ENCODE data around the gene PPP6R2. TPM values are rescaled to one million over a fixed set of nuclear protein-coding genes. Genes with fewer than 3 reads are reported as not detected.

Gene PPP6R2
- total RNA-seq, 1 donor from 2014 or later, result 87.9 TPM

- Mint-ChIP-seq H3K27ac (no peak overlapping the region), H3K36me3 (ENCODE audit: insufficient read depth) (peaks cover 27% of the 10 kb centered on the region), H3K4me3 (ENCODE audit: low read depth) (no peak overlapping the region), H3K9me3 (ENCODE audit: low read depth) (no peaks in the 10 kb centered on the region), H3K27me3 (no peaks in the 10 kb centered on the region), H3K4me1 (ENCODE audit: low read depth) (no peaks in the 10 kb centered on the region)
- no peak for DNase-seq (ENCODE audit: low spot score, unreplicated experiment)
- TF ChIP-seq, protein P1, sequence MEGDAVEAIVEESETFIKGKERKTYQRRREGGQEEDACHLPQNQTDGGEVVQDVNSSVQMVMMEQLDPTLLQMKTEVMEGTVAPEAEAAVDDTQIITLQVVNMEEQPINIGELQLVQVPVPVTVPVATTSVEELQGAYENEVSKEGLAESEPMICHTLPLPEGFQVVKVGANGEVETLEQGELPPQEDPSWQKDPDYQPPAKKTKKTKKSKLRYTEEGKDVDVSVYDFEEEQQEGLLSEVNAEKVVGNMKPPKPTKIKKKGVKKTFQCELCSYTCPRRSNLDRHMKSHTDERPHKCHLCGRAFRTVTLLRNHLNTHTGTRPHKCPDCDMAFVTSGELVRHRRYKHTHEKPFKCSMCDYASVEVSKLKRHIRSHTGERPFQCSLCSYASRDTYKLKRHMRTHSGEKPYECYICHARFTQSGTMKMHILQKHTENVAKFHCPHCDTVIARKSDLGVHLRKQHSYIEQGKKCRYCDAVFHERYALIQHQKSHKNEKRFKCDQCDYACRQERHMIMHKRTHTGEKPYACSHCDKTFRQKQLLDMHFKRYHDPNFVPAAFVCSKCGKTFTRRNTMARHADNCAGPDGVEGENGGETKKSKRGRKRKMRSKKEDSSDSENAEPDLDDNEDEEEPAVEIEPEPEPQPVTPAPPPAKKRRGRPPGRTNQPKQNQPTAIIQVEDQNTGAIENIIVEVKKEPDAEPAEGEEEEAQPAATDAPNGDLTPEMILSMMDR (IDR thresholded peaks at IDR 0.05; ENCODE audit: unreplicated experiment), result no peak
Measured at GRCh38 chr22:50420581-50420980, 77.5 kb downstream of the PPP6R2 start.

DNA sequence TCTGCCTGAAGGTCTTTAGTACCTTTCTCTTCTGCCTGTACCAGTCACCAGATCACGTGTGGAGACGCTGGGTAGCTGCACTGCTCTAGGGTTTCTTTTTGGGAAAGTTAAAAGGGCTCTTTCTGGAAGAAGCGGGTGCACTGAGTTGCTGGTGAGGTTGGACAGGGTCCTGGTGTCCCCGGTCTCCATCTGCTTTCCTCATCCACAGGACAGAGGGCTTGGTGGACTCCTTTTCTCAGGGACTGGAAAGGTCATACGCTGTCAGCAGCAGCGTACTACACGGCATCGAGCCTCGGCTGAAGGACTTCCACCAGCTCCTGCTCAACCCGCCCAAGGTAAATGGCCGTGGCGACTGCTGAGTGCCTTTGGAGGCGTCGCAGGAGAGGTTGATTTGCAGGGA, 78.9 kb downstream of the PPP6R2 start:
- TF ChIP-seq, protein P1 (IDR thresholded peaks at IDR 0.05; ENCODE audit: unreplicated experiment), result no peak
- DNase-seq (ENCODE audit: low spot score, unreplicated experiment), result no peak
- Mint-ChIP-seq H3K27me3 (no peaks in the 10 kb centered on the region), H3K4me3 (ENCODE audit: low read depth) (no peak overlapping the region), H3K4me1 (ENCODE audit: low read depth) (no peaks in the 10 kb centered on the region), H3K9me3 (ENCODE audit: low read depth) (no peaks in the 10 kb centered on the region), H3K27ac (no peak overlapping the region), H3K36me3 (ENCODE audit: insufficient read depth) (peaks cover 26% of the 10 kb centered on the region)

DNA sequence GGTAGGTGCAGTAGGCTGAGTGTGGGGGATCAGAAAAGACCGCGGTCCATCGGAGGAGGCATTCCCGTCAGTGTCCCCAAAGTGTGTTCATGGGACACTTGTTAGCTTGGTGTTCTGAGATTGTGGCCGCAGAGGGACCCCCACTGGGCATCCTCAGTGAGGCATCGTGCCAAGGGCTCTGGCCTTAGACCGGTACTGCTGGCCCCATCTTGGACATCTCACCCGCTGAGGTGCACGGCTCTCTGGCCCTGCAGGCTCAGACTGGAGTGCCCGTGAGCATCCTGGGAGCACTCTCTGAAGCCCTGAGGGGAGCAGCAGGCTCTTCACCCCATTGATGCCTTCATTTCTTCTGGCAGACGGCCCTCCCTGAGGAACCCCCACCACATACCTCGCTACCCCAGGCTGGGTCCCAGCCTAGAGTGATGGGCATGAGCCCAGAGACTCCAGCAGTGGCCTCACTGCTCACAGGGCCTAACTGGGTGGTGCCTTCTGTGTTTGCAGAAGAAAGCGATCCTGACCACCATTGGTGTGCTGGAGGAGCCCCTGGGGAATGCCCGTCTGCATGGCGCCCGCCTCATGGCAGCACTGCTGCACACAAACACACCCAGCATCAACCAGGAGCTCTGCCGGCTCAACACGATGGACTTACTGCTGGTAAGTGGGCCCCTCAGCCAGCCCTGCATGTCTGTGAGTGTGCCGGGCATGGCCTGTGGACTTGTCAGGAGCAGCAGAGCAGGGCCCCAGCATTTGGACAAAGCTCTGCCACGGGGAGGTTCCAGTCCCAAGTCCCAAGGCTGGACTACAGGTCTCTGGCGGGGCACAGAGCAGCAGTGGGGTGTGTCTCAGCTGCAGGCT, 80.1 kb downstream of the PPP6R2 start:
- no peaks in the 10 kb centered on the region for H3K4me1 Mint-ChIP-seq (ENCODE audit: low read depth)
- no peak for DNase-seq (ENCODE audit: low spot score, unreplicated experiment)
- TF ChIP-seq, protein P1 (IDR thresholded peaks at IDR 0.05; ENCODE audit: unreplicated experiment), result no peak
- peaks cover 2% of the 10 kb centered on the region for H3K9me3 Mint-ChIP-seq (ENCODE audit: low read depth)
- no peak overlapping the region for H3K4me3 Mint-ChIP-seq (ENCODE audit: low read depth)
- H3K27me3 Mint-ChIP-seq, result no peaks in the 10 kb centered on the region
- H3K36me3 Mint-ChIP-seq (ENCODE audit: insufficient read depth), result peaks cover 29% of the 10 kb centered on the region
- H3K27ac Mint-ChIP-seq, result no peak overlapping the region

- Mint-ChIP-seq H3K27me3 (no peaks in the 10 kb centered on the region), H3K27ac (no peak overlapping the region), H3K4me1 (ENCODE audit: low read depth) (no peaks in the 10 kb centered on the region), H3K4me3 (ENCODE audit: low read depth) (no peak overlapping the region), H3K9me3 (ENCODE audit: low read depth) (peaks cover 4% of the 10 kb centered on the region), H3K36me3 (ENCODE audit: insufficient read depth) (peaks cover 34% of the 10 kb centered on the region)
- TF ChIP-seq, protein P1 (IDR thresholded peaks at IDR 0.05; ENCODE audit: unreplicated experiment), result no peak
- no peak for DNase-seq (ENCODE audit: low spot score, unreplicated experiment)
Measured at GRCh38 chr22:50423956-50424355, 80.8 kb downstream of the PPP6R2 start.

DNA sequence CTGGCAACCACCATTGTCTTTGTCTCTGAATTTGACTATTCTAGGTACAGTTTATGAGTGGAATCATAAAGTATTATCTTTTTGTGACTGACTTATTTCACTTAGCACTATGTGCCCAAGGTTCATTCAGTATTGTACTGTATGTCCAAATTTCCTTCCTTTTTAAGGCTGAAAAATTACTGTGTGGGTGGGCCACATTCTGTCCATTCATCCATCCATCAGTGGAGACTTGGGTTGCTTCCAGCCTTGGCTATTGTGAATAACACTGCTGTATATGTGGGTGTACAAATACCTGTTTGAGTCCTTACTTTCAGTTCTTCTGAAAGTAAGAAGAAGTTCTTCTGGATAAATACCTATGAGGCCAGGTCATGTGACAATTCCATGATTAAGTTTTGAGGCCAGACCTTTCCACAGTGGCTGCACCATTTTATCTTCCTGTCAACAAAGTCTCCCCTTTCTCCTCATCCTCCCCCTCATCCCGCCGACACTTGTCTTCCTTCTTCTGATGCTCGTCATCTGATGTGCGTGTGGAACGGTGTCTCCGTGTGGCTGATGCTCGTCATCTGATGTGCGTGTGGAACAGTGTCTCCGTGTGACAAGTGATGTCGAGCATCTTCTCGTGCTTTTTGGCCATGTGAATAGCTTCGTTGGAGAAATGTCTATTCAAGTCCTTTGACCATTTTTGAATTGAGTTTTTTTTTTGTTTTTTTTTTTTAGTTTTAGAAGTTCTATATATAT, 82.2 kb downstream of the PPP6R2 start:
- Mint-ChIP-seq H3K4me1 (ENCODE audit: low read depth) (no peaks in the 10 kb centered on the region), H3K9me3 (ENCODE audit: low read depth) (peaks cover 4% of the 10 kb centered on the region), H3K36me3 (ENCODE audit: insufficient read depth) (peaks cover 32% of the 10 kb centered on the region), H3K27ac (no peak overlapping the region), H3K27me3 (no peaks in the 10 kb centered on the region), H3K4me3 (ENCODE audit: low read depth) (no peak overlapping the region)
- TF ChIP-seq, protein P1 (IDR thresholded peaks at IDR 0.05; ENCODE audit: unreplicated experiment), result no peak
- no peak for DNase-seq (ENCODE audit: low spot score, unreplicated experiment)
